ENCODE data around the gene ANXA6.
A peak's percentile ranks its signal among the peaks of the same experiment; 100 is the strongest.
"Not testable (repeated sequence)": the region's sequence is repeated elsewhere in the genome, so short reads cannot be mapped to it uniquely, and the experiment has no call there.

ANXA6 gene

GRCh38 chr5:151157426-151158286 is at the start of gene ANXA6:
ANXA6 (minus strand) TSS chr5:151157779; CDS start chr5:151147901, 9,878 bp downstream.
- DNase-seq (ENCODE audit: low read depth, low spot score) = peak; percentile 96

DNA sequence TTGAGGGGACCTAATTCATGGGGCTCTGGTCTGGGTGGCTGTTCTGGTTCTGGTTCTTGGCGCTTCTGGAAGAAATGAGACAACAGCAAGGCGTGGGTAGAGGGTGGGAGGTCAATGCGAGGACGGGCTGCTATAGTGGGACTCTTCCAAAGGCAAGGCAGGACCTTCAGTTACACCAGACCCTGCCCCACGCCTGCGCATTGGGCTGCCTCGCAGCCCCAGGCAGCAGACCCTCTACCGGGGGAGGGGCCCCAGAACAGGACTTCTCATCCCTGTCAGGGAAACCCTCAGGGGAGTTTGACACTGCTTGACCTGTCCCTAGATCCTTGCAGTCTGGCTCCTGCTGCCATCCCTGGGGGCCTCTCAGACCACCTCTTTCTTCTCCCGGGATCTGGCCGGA is 47.8 kb upstream of the ANXA6 start:
- DNase-seq (ENCODE audit: low read depth, low spot score) = peak; percentile 63

DNA sequence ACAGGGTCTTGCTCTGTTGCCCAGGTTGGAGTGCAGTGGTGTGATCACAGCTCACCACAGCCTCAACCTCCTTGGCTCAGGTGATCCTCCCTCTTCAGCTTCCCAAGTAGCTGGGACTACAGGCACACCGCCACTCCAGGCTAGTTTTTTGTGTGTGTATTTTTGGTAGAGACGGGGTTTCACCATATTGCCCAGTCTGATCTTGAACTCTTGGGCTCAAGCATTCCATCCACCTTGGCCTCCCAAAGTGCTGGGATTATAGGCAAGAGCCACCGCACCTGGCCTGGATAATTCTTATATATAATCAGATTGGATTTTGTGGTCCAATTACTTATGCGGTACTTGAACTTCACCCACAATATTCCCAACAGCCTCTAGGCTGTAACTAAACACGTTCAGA is 46.5 kb upstream of the ANXA6 start:
- no peak for DNase-seq (ENCODE audit: low read depth, low spot score)

DNA sequence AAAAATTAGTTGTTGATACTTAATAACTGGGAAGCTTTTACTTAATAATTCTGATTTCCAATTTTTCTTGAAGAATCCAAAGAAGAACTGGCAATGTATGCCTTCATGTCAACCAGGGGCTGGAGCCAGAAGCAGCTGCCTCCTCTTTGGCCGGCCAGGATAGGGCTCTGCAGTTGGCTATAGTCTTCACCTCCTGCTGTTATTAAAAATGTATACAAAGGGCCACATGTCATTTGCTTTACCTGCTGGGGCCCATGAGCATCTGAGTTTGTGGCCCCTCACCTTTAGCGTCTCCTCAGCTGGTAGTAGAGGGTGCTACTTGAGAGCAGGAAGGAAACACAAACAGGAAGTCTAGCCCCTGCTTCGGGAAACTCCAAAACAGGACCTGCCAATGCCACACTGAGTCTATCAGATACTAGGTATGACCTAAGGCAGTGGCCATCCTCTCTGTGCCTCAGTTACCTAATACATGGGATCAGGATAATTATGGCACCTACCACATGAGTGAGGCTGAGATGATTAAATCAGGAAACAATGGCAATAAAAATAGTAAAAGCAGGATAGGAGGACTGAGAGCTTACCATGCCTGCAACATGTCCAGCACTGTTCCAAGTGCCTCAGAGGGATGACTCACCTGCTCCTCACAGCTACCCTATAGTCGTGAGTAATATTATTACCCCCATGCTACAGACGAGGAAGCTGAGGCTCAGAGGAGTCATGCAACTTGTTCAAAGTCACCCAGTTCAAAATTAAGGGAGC is 45.0 kb upstream of the ANXA6 start:
- no peak for DNase-seq (ENCODE audit: low read depth, low spot score)

DNA sequence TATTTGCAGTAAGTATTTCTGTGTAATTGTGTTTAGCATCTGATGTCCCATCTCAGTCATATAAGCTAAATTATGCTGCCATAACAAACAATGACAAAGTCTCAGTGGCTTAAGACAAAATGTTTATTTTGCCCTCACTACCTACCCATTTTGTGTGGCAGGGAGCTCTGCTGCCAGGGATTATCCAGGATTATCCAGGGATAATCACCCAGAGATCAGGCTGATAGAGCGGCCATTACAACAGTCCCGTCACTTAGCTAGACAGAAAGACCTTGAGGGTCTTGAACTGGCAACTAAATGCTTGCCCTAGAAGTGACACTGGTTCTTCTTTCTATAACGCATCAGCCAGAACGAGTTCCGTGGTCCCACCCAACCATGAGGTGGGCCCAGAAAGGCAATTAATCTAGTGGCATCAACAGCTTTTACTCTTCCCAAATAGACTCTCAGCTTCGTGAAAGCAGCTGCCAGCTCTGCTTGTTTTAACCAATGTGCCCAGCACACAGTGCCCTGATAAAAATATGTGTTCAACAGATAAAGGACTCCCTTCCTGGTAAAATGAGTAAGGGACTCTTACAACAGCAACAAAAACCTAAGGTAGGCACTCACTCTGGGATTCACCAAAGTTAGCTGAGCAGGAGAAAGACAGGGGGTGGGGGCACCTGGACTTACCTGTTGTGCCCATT is 43.5 kb upstream of the ANXA6 start:
- DNase-seq (ENCODE audit: low read depth, low spot score) = no peak

DNA sequence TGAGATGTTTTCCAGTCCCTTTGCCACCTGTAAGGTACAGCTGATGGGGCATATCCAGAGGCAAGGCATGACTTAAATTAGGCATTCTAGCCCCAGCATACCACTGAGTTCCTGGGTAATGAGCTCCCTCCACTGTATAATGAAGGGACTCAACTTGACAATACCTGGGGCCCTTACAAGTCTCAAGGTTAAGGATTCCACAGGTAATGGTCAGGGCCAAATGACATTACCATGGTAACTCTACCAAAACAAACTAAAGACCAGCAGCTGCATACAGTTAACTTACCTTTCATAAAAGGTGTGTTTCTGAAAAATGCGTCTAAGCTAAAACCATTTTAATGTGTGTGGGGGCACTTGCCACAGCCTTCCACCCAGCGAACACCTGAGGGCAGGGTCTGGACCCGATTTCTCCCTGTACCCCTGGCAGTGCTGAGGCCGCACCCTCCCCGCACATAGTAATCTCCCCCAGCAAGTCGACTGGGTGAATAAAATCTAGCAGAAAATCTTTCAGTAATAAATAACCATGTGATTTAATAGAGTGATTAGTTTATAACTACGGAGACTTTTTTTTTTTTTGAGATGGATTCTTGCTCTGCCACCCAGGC is 42.1 kb upstream of the ANXA6 start:
- no peak for DNase-seq (ENCODE audit: low read depth, low spot score)

DNA sequence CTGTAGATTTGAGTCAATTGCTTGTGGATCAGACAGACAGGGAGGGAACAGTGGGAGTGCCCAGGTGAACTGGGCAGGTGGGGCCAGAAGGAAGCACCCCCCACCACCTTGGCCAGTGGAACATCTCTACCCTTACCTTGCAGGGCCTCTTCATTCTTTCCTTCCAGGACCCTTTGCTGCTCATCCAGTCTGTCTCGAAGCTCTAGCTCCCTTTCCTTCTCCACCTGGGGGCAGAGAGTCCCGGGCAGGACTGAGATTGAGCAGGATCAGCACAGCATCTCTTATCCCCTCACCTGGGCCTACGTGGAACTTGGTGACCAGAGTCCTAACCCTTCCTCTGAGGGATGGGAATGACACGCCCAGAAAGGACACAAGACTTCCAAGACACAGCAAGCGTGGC is 41.3 kb upstream of the ANXA6 start:
- DNase-seq (ENCODE audit: low read depth, low spot score) = no peak

GRCh38 chr5:151197291-151197600 is 39.7 kb upstream of the ANXA6 start:
- not testable (repeated sequence) for DNase-seq (ENCODE audit: low read depth, low spot score)

GRCh38 chr5:151196556-151197290 is 39.1 kb upstream of the ANXA6 start:
- no peak for DNase-seq (ENCODE audit: low read depth, low spot score)

GRCh38 chr5:151195622-151196021 is 38.0 kb upstream of the ANXA6 start:
- DNase-seq (ENCODE audit: low read depth, low spot score) = no peak

GRCh38 chr5:151192626-151193025 is 35.0 kb upstream of the ANXA6 start:
- no peak for DNase-seq (ENCODE audit: low read depth, low spot score)

DNA sequence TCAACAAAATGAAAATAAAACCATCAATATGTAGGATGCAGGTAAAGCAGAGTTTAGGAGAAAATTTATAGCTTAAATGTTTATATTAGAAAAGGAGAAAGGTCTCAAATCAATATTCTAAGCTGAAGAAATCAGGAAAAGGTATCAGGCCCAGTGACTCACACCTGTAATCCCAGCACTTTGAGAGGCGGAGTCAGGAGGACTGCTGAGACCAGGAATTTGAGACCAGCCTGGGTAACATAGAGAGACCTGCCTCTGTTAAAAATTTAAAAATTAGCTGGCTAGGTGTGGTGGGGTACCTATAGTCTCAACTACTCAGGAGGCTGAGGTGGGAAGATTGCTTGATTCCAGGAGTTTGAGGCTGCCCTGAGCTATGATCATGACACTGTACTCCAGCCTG is 34.1 kb upstream of the ANXA6 start:
- DNase-seq (ENCODE audit: low read depth, low spot score) = no peak

GRCh38 chr5:151189151-151189550 is 31.6 kb upstream of the ANXA6 start:
- no peak for DNase-seq (ENCODE audit: low read depth, low spot score)

- no peak for DNase-seq (ENCODE audit: low read depth, low spot score)
Observed at GRCh38 chr5:151186538-151186937, 29.0 kb upstream of the ANXA6 start.

DNA sequence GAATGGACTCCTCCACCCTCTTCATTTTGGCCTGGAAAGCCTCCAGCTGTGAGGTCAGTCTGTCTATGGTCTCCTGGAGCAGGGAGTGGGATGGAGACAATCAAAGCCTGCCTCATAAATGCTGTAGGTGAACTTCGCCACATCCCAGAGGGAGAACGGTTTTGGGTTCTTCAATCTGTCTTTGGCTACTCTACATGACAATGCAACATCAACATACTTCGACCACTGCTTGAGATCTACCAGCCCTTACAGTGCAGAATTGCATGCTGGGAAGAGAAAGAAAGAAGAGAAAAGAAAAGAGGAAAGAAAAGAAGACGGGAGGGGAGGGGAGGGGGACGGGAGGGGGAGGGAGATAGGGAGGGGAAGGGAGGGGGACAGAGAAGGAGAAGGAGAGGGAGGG is 28.5 kb upstream of the ANXA6 start:
- no peak for DNase-seq (ENCODE audit: low read depth, low spot score)

DNA sequence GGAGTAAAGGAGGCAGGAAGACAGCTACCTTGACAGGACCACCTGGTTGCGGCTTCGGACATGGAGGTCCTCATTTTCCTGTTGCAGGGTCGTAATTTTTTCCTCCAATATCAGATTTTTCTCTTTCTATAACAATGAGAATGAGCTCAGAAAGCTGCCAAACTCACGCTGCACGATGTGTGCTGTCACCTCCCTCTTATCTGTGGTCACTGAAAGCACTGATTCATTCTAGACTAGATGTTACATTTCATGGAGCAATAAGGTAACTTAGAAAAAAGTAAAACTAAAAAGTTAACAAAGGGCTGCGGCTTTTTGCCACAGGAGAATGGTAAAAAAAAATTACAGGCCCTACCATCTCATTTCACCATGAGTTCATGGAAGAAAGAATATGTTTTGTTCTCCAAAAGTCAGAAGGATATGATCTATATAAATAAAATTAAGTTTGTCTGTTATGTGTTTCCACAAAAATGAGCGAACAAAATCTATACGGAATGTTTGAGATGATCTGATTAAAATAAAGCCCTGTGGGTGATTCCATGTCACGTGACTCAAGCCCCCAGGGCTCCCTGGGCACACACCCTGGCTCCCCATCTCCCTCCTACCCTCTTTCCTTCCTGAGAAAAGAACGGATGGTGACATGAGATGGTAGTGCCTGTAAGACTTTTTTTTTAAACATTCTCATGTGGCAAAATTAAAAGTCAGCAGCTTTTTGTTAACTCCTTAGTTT is 26.9 kb upstream of the ANXA6 start:
- no peak for DNase-seq (ENCODE audit: low read depth, low spot score)

- DNase-seq (ENCODE audit: low read depth, low spot score) = no peak
Observed at GRCh38 chr5:151183456-151184245, 26.1 kb upstream of the ANXA6 start.

GRCh38 chr5:151182976-151183375 is 25.4 kb upstream of the ANXA6 start:
- DNase-seq (ENCODE audit: low read depth, low spot score) = no peak

DNA sequence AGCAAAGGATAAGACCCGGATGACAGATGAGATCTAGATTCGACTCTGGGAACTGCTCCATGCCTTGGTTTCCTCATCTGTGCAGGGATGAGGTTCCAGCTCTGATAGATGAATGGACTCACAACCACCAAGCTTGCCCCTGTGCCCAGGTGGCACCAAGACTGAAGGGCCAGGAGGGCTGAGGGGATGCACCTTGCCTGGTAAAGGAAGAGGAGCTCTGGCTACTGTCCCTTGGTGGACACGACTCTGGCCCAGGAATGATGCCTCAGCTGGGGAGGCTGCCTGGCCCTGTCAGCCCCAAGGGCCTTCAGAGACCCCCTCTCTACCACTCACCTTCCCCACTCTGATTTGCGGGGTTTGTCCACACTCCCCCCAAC is 24.9 kb upstream of the ANXA6 start:
- DNase-seq (ENCODE audit: low read depth, low spot score) = no peak
